PC-9 (cell line): ENCODE measurements around the gene PCDH15. TPM values are rescaled to one million over a fixed set of nuclear protein-coding genes. Genes with fewer than 3 reads are reported as not detected.

Experiments
- BruUV-seq: library from RNA; stranded (reverse); fragments of 400-500 nt; replicated peaks from 2 replicates; lab custom pipeline; 2021; lab: Mats Ljungman, UMichigan
- CTCF ChIA-PET: fragments of 300-600 bp; sonication (Branson Sonifier 250); formaldehyde crosslinking; loops from one replicate; lab custom pipeline; 2022; ENCODE audit warnings: antibody characterized with exemption; lab: Charles Lee
- POLR2A ChIA-PET: fragments of 300-600 bp; sonication (Branson Sonifier 250); formaldehyde crosslinking; loops from one replicate; lab custom pipeline; 2022; ENCODE audit warnings: antibody characterized with exemption; ENCODE audit not compliant: unreplicated experiment; lab: Charles Lee
- DNase-seq, 2 experiments: peaks; one replicate each; pipeline versions ENCODE4 v3.0.0 to v3.0.0-alpha.2; 2015 to 2022; ENCODE audit warnings: mixed read lengths in 1 of 2
- H2AFZ ChIP-seq: fragments of 200-600 bp; sonication (generic); 2 replicates; pipeline ENCODE4 v1.8.1; 2017; ENCODE audit warnings: antibody characterized with exemption
- H3F3A ChIP-seq: fragments of 200-600 bp; sonication (generic); 2 replicates; pipeline ENCODE4 v1.8.1; 2017; ENCODE audit warnings: antibody characterized with exemption, mild to moderate bottlenecking, low read depth; ENCODE audit not compliant: insufficient read depth
- H3K27ac ChIP-seq: fragments of 200-600 bp; sonication (generic); 2 replicates; pipeline ENCODE4 v1.6.1; 2016; ENCODE audit warnings: mixed run types
- H3K27me3 ChIP-seq: fragments of 200-600 bp; sonication (generic); 2 replicates; pipeline ENCODE4 v1.6.1; 2016; ENCODE audit warnings: low read depth, mixed run types; ENCODE audit not compliant: insufficient read depth
- H3K36me3 ChIP-seq: fragments of 200-600 bp; sonication (generic); 2 replicates; pipeline ENCODE4 v1.6.1; 2016; ENCODE audit warnings: low read depth, mixed run types
- H3K4me1 ChIP-seq: fragments of 200-600 bp; sonication (generic); replicated peaks from 2 replicates; pipeline ENCODE4 v1.6.1; 2016; ENCODE audit warnings: mixed run types; ENCODE audit not compliant: insufficient read depth
- H3K4me2 ChIP-seq: fragments of 200-600 bp; sonication (generic); 2 replicates; pipeline ENCODE4 v1.6.1; 2017; ENCODE audit warnings: mixed run types
- H3K4me3 ChIP-seq: fragments of 200-600 bp; sonication (generic); 2 replicates; pipeline ENCODE4 v1.6.1; 2016; ENCODE audit warnings: mixed run types
- H3K79me2 ChIP-seq: fragments of 200-600 bp; sonication (generic); 2 replicates; pipeline ENCODE4 v1.6.1; 2017; ENCODE audit warnings: low read depth, mixed run types
- H3K9me2 ChIP-seq: fragments of 200-600 bp; sonication (generic); 2 replicates; pipeline ENCODE4 v1.8.1; 2017; ENCODE audit warnings: mild to moderate bottlenecking; ENCODE audit not compliant: insufficient read depth
- H3K9me3 ChIP-seq: fragments of 200-600 bp; sonication (generic); 2 replicates; pipeline ENCODE4 v1.8.1; 2016; ENCODE audit warnings: low read depth; ENCODE audit not compliant: insufficient read depth
- H4K20me1 ChIP-seq: fragments of 200-600 bp; sonication (generic); 2 replicates; pipeline ENCODE4 v1.8.1; 2017; ENCODE audit not compliant: insufficient read depth
- CTCF ChIP-seq: fragments of 200-600 bp; sonication (generic); conservative IDR thresholded peaks from 2 replicates; pipeline ENCODE4 v1.6.1; 2017; ENCODE audit warnings: mixed run types, antibody characterized with exemption, mild to moderate bottlenecking, moderate library complexity
- EZH2 ChIP-seq: fragments of 200-600 bp; sonication (generic); IDR thresholded peaks from 2 replicates; pipeline ENCODE4 v1.8.0; 2017; ENCODE audit warnings: antibody characterized with exemption, low read depth
- intact Hi-C: fragments of 100-400 bp; cut with micrococcal nuclease; formaldehyde crosslinking; loops from one replicate; pipeline ENCODE4 v1.10.0; 2022; ENCODE audit not compliant: unreplicated experiment
- total RNA-seq: library from RNA; stranded (reverse); gene quantifications from 2 replicates; pipeline ENCODE4 v1.2.3, GENCODE V29; 2021

The PCDH15 gene
- total RNA-seq, 1 experiment from 2014 or later: not detected

GRCh38 chr10:54728511-54728910 lies 72.5 kb downstream of the PCDH15 start:
- CTCF ChIA-PET: no interaction called here
- no peak overlapping the region for H3K4me2 ChIP-seq
- TF ChIP-seq CTCF (no peak), EZH2 (no peak)
- H3K4me1 ChIP-seq: no peaks in the 10 kb centered on the region
- H3K4me3 ChIP-seq: no peak overlapping the region
- H2AFZ ChIP-seq: no peak overlapping the region
- H3K36me3 ChIP-seq: no peaks in the 10 kb centered on the region
- BruUV-seq: no TSS peak
- no peaks in the 10 kb centered on the region for H3K9me3 ChIP-seq
- DNase-seq: no peak
- POLR2A ChIA-PET: no interaction called here
- no peak overlapping the region for H3K27ac ChIP-seq
- H3K9me2 ChIP-seq: no peaks in the 10 kb centered on the region
- intact Hi-C loops: no loop called here
- no peaks in the 10 kb centered on the region for H3K27me3 ChIP-seq
- no peaks in the 10 kb centered on the region for H3K79me2 ChIP-seq
- H3F3A ChIP-seq: no peaks in the 10 kb centered on the region; the same call in 1 of the 2 replicates
- H4K20me1 ChIP-seq: no peaks in the 10 kb centered on the region

DNA sequence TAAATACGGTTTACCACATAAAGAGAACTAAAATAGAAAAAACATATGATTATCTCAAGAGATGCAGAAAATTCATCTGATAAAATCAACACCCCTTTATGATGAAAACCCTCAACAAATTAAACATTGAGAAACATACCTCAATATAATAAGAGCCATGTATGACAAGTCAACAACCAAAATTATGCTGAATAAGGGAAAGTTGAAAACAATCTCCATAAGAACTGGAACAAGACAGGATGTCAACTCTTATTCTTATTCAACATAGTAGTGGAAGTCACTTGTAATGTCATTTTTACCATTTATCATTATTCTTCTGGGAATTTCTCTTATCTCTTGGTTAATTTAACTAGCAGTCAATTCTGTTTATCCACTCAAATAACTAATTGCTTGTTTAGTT lies 79.0 kb downstream of the PCDH15 start:
- ChIA-PET CTCF (no interaction called here), POLR2A (no interaction called here)
- intact Hi-C loops: no loop called here
- no TSS peak for BruUV-seq
- Histone ChIP-seq H3K79me2 (no peaks in the 10 kb centered on the region), H3K36me3 (no peaks in the 10 kb centered on the region), H2AFZ (no peak overlapping the region), H3K4me1 (no peaks in the 10 kb centered on the region), H3F3A (no peaks in the 10 kb centered on the region; the same call in 1 of the 2 replicates), H3K4me2 (no peak overlapping the region), H3K9me3 (no peaks in the 10 kb centered on the region), H3K4me3 (no peak overlapping the region), H3K9me2 (no peaks in the 10 kb centered on the region), H3K27me3 (no peaks in the 10 kb centered on the region), H4K20me1 (no peaks in the 10 kb centered on the region), H3K27ac (no peak overlapping the region)
- DNase-seq: no peak
- no peak for TF ChIP-seq CTCF
- no peak for TF ChIP-seq EZH2

GRCh38 chr10:54710918-54711317 lies 90.1 kb downstream of the PCDH15 start:
- no peaks in the 10 kb centered on the region for H3F3A ChIP-seq
- CTCF ChIA-PET: no interaction called here
- no peaks in the 10 kb centered on the region for H3K9me3 ChIP-seq
- H3K27ac ChIP-seq: no peak overlapping the region
- H4K20me1 ChIP-seq: no peaks in the 10 kb centered on the region
- no peaks in the 10 kb centered on the region for H3K27me3 ChIP-seq
- POLR2A ChIA-PET: no interaction called here
- intact Hi-C loops: no loop called here
- no TSS peak for BruUV-seq
- TF ChIP-seq CTCF: no peak
- no peak for TF ChIP-seq EZH2
- no peak for DNase-seq
- no peaks in the 10 kb centered on the region for H3K9me2 ChIP-seq
- H3K4me2 ChIP-seq: no peak overlapping the region
- no peaks in the 10 kb centered on the region for H3K4me1 ChIP-seq
- H3K36me3 ChIP-seq: no peaks in the 10 kb centered on the region
- H2AFZ ChIP-seq: no peak overlapping the region
- no peak overlapping the region for H3K4me3 ChIP-seq
- H3K79me2 ChIP-seq: no peaks in the 10 kb centered on the region
